NCI-H1436 (cell line): Measurements from ENCODE around the gene MCTP2.
A peak's percentile ranks its signal among the peaks of the same experiment; 100 is the strongest.

ENCODE experiments used
- DNase-seq: peaks from one replicate; lab custom pipeline; 2025; lab: John Stamatoyannopoulos, UW

Gene MCTP2

GRCh38 chr15:94298364-94298763 lies 67.0 kb downstream of the MCTP2 start:
- DNase-seq, result no peak

DNA sequence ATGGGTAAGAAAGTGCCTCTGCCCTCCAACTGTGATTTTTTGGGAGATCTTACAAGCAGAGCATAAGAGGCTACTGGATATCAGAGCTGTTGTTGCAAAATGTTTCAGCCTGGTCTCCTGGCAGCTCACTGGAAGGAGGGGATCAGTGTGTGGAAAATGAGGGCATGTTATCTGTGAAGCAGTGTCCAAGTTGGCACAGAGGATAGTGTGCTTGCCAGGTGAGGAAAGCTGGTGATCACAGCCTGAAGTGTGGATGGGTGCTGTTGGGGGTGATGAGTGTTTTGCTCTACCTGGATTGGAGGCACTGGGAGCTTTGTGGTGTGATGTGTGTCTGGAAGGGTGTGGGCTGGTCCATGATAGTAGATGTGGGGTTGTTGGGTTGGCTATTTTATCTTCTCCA lies 69.3 kb downstream of the MCTP2 start:
- DNase-seq, result no peak

GRCh38 chr15:94305133-94305532 lies 73.8 kb downstream of the MCTP2 start:
- no peak for DNase-seq

- DNase-seq, result no peak
These were observed 75.6 kb downstream of the MCTP2 start for GRCh38 chr15:94306700-94307650.

DNA sequence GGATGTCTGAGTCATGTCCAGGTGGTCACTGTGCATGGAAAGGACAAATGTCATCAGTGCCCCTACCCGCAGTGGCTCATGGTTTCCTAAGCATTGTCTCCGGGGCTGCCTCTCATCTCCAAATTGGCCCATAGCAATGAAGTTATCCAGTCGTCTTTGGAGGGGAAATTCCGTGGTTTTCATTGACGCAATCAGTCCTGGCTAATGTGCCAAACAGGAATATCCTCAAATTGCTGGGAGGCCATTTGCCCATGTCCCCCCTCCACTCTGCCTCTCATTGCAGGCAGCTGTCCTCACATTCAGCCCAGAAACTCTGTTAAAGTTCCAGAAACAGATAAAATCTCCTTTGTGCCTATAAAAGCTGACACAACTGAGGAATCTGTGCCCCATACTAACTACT lies 81.6 kb downstream of the MCTP2 start:
- DNase-seq, result no peak

DNA sequence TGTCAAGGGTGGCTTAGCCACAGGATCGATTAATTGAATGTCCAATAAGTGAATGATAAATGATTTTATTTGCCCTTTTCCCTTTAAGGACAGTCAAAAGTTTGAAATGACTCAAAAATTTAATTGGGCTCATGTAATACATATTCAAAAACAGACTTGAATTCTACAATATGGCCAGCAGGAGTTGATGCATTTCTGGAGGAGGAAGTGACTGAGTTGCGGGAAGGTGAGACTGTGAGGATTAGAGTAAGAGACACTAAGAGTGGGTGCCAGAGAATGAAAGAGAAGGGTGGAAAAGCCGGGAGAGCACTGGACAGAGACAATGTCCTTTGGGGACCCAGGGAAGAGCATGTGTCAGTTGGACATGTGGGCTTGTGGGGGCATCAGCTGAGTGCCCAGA lies 83.3 kb downstream of the MCTP2 start:
- no peak for DNase-seq

GRCh38 chr15:94317211-94317610 lies 85.8 kb downstream of the MCTP2 start:
- DNase-seq, result no peak

DNA sequence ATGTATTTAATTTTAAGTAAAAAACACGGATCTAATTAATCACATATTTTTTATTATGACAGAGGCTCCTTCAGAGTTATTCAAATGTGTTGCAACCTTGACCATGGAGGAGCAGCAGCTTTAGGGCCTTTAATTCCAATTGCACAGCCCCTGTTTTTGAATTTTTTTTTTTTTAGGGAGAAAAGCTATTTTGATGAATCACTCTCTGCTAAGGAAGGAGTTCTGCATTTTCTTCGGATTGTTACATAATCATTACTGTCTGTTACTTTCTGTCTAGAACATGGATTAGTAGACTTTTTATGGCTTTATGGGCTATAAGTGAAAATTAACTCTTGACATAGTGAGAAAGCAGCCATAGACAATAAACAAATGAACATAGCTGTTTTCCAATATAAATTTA lies 90.8 kb downstream of the MCTP2 start:
- no peak for DNase-seq

DNA sequence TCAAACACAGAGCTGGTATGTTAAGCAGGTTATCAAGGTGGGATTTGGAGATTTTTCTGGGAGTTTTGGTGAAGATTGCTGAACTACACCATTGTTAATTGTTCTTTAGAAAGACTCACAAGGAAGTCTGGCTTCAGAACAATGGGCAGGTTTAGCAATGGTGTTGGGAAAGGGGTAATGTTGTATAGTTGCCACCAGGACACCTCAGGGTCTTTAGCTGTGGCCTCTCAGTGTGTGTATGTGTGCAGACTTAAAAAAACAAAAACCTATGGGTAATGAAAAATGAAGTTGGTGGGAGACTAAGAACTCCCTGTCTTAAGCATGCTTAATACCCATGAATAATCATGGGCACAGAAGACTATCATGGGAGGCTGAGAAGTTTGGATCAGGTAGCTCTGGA lies 91.7 kb downstream of the MCTP2 start:
- no peak for DNase-seq

- peak; percentile 42 for DNase-seq
These were observed 92.9 kb downstream of the MCTP2 start for GRCh38 chr15:94324117-94324826.

DNA sequence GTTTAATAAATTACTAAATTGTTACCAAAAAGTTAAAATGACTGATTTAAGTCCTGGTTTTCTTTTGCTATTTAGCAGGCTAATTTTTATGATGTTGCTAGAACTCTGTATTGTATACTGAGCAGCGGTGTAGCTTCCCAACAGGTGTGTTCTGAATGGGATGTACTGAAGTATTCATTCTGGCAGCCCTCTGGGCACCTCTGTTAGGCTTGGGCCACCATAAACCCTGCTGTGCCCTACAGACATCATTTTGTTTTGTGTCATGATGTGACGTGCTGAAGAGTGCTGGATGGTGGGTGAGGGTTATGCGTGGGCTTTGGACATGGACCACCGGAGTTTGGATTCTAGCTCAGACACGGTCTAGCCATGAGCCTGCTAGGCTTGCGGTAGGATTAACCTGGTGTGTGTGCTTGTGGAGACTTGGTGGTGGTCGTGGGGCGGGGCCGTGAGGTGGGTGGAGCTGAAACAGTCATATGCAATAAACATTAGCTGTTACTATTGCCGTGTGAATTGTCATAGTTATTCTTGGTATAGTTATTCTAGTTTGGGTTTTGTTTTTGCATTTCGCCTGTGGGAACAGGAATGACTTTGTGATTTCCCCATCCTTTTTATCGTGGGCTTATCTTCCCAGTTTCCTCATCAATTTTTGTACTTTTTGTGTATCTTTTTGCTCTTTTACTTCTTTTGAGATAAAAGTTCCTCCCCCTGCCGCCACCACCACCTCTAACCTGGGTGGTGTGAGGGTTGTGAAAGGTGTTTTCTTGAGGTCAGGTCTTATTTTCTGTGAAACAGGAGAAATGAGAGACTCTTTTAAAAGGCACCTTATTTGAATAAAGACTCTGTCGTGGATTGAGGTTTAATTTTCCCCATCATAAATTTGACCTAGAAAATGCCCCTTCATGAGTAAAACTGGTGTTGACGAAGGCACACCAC lies 93.7 kb downstream of the MCTP2 start:
- DNase-seq, result no peak

DNA sequence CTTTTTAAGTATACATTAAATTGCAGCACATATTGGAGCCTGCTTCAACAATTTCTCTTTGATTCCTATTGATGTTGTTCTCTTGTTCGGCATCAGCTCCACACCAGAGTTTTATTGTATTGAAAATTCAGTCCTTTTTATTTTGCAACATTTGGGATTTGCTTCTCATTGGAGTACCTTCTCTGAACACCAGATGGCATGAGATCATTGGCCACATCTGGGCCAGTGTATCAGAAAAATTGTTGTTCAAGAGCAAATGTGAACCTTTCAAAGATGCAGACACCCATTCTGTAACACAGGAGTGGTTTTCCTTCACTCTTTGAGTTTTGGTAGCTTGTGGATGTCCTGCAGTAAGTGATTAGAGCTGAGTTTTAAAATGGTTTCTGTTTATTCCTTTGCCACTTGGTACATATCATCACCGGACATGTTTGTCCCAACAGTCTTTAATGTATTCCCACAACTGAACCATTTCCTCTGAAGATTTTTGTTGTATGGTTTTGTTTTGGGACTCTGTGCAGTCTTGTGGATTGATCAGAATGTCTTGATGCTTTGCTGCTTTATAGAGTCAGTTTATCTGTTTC lies 96.1 kb downstream of the MCTP2 start:
- DNase-seq, result peak; percentile 34

DNA sequence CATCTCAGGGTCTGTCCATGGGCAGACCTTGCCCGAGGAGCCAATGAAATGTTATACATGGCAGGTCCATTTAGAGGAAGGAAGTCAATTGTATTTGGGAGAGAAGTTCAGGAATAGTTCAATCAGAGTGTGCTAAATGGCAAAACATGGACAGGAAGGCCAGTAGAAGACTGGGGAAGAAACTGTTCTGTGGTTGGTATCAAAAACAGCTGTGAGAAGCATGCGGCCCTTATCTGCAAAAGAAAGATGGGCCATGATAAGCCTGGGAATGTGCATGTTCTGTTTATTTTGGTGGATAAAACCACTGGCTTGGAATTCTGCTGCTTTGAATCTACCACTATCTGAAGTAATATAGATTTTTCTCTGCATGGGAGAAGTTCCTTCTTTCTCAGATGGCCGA lies 100.4 kb downstream of the MCTP2 start:
- DNase-seq, result no peak

GRCh38 chr15:94335616-94336015 lies 104.3 kb downstream of the MCTP2 start:
- no peak for DNase-seq

- no peak for DNase-seq
These were observed 105.6 kb downstream of the MCTP2 start for GRCh38 chr15:94336817-94337467.

DNA sequence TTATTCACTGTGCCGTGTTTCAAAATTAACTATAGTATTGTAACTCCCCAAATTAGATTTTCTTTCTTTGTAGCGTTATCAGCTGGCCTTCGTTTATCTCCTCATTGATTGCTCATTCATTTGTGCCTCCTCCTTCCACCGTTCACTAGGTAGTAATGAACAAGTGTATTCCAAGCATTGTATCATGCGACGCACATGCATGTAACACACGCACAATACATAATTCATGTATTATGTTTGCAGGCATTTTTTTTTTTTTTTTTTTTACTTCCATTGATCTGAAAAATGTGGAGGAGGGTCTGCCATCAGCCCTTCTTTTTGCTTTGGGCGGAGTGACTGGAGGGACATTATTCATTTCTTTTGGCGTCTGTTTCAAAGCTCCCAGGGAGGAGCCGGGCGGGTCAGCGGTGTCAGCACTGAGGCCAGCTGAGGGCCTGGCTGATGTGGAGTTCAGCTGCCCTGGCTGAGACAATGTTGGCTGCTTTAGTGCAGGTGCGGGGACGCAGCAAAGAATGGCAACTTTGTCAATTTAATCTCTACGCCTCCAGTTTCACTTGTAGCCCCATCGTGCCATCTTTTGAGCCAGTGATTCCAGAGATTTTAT lies 107.0 kb downstream of the MCTP2 start:
- no peak for DNase-seq

- no peak for DNase-seq
These were observed 114.9 kb downstream of the MCTP2 start for GRCh38 chr15:94346282-94346681.

- no peak for DNase-seq
These were observed 116.7 kb downstream of the MCTP2 start for GRCh38 chr15:94348084-94348483.

GRCh38 chr15:94351031-94351535 lies 119.7 kb downstream of the MCTP2 start:
- no peak for DNase-seq

- no peak for DNase-seq
These were observed 121.5 kb downstream of the MCTP2 start for GRCh38 chr15:94352636-94353487.
